CD4-positive, alpha-beta T cell treated with Interferon alpha-2 for 1 hour (primary cell): Measurements from ENCODE around the gene NEURL1.
"Not testable (repeated sequence)": the region's sequence is repeated elsewhere in the genome, so short reads cannot be mapped to it uniquely, and the experiment has no call there.

Experiments
- DNase-seq, 2 donors: peaks; one replicate each; pipeline ENCODE4 v3.0.0-alpha.2; 2020 to 2022

Gene NEURL1

DNA sequence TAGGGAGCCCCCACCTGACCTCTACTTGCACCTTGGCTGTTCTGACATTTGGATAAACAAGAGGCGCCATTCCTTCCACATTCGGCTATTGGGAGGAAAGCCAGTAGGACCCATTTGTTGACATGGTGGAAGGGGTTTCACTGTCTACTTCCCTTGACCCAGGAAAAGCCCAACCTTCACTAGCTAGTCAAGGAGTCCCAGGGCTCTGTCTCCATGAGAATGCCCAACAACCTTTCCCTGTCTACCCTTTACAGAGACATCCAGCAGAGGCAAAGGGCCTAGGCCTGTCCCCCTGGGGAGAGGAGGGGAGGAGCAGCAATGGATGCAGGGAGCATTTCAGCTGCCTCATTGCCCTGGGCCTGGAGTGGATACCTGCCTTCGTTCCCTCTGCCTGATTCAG lies 136.1 kb downstream of the NEURL1 start:
- no peak for DNase-seq

DNA sequence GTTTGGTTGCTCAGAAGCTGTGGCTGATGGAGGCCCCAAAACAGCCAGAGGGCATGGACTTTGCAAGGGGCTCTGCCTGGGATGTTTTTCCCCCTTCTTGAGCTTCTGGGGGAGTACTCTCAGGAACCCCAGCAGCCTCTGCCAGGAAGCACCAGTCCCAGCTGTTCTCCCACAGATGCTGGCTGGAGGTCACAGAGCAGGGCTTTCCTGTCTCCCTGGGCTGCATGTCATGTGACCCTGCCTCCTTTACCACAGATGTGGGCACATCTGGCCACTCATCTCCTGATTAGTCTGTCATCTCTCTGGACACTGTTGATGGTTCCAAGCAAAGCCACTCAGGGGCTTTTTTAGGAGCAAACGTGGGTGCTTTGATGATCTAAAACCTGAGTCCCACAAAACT lies 136.7 kb downstream of the NEURL1 start:
- no peak for DNase-seq

DNA sequence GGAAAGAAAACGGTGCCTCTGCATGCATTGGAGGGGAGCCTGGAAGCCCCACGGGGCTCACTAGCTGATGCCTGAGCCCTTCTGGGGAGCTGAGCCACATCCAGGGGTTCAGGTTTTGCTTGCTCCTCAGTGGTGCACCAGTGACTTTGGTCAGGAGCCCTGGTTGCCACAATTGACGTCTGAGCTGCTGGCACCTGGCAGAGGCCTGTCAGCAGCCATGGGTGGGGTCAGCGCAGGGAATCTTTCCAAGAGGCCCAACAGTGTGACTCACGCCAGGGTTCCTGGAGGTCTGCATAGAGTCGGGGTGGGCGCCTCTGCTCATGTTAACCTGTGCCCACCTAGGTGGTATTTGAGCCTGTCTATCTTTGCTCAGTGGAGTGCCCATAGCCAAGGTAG lies 138.7 kb downstream of the NEURL1 start:
- DNase-seq = no peak

DNA sequence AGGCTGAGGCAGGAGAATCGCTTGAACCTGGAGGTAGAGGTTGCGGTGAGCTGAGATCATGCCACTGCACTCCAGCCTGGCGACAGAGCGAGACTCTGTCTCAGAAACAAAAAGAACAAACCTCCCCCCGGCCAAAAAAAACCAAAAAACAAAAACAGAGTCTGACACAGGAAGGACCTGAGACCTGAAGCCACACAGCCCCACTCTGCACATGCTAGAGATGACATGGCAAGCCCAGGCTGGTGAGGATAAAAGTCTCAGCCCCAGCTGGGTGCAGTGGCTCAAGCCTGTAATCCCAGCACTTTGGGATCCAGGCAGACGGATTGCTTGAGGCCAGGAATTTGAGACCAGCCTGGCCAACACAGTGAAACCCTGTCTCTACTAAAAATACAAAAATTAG lies 139.4 kb downstream of the NEURL1 start:
- not testable (repeated sequence) for DNase-seq

DNA sequence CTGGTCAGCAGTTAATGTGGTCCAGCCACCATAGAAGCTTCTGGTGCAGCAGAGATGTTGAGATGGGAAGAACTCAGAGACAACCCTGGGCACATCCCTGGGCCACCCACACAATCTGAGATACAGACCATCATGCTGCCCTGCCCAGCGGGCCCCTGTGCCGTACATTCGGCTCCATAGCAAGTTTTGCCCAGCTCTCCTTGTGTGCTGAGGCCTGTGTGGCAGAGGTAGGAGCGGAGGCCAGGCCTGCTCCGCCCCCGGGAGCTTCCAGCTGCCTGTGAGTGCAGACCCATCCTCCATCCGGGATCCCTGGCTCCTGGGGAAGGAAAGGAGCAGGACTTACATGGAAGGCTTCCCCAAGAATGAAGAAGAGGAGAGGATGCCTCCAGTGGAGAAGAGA lies 140.3 kb downstream of the NEURL1 start:
- DNase-seq = no peak

DNA sequence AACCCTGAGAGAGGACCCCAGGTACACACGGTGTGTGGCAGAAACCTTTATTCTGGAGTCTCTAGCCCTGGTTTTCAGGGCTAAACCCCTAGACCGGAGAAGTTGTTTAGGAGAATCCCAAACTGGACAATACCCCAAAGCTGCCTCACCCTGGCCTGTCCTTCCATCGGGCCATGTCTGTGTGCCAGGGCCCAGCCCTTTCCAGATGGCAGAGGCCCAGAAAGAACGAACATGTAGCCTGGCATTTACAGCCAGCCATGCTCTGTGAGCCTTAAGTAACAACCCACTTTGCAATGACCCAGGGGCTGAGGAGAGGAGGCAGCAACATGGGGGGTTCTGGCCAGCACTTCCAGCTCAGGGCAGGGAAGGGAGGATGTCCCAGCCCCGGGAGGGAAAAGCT lies 142.1 kb downstream of the NEURL1 start:
- DNase-seq = no peak

DNA sequence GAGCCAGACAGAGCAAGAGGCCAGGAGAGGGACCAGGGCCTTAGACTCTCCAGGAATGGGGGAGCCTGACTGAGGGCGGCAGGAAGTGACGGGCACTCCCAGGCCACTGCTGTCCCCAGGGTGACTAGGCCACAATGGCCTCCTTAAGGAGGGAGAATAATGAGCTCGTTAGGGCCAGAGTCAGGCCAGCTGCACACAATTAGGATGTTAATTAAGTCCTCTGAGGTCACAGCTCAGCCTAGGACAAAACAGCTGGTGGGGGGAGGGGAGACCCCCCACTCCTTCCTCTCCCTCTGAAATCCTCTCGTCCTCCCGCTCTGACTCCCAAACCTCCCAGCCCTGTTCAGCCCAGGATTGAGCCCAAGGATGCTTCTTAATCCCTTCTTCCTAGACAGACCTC lies 143.0 kb downstream of the NEURL1 start:
- no peak for DNase-seq

DNA sequence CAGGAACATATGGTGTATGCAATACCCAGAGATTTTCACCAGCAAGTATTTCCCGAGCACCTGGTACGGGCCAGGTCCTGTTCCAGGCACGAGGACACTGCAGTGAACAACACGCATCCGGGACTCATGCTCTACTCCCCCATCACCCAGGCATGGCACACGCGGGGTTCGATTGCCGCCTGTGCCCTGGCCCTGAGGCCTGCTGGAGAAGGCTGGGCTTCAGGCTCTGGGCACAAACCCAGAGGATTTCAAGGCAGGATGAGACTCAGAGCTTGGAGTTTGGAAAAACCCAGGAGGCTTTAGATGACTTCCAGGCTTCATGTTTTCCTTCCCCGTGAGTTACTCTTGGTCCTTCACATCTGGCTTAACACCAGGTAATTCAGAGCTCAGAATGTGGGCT lies 143.5 kb downstream of the NEURL1 start:
- DNase-seq = no peak

DNA sequence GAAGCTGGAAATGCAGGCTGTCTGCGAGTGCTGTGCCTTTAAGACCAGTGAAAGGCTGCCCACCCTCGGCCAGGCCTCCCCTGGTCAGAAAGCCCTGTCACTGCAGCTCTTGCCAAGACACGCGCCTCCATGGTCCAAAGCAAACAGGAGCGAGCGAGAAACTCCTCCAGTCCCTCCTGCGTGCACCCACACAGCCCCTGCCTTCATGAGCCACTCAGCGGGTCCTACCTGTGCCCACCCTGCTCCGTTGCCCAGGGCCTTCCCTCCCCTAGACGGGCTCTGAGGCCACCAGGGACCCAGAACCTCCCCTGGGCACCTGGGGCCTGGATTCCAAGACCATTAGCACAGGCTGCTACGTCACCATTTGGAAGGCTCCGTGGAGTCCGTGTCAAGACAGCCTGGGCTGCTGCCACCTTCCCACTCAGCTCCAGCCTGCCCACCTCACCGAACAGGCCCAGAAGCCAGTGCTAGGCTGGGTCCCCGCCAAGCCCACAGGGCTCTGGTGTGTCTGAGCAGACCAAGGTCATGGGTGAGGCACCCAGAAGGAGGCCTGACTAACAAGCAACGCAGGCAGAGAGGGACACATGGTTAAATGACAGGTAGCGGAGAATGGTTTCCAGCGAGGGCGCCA lies 144.5 kb downstream of the NEURL1 start:
- DNase-seq = no peak

DNA sequence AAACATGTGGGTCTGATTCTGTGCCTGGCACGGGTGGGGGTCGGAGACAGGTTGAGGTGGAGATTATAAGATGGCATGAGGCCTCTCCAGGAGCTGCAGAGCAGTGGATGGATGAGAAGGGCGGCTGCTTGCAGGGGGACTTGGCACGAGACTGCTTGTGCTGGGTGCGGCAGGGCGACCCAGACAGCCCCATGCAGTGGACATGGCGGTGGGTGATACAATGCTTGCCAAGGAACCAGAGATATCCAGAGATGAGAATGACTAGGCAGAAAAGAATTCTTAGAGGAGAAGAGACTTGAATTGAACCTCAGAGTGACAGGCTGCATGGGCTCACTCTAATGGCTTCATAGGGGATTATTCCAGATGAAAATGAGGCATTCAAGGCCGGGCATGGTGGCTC lies 145.4 kb downstream of the NEURL1 start:
- DNase-seq = no peak

DNA sequence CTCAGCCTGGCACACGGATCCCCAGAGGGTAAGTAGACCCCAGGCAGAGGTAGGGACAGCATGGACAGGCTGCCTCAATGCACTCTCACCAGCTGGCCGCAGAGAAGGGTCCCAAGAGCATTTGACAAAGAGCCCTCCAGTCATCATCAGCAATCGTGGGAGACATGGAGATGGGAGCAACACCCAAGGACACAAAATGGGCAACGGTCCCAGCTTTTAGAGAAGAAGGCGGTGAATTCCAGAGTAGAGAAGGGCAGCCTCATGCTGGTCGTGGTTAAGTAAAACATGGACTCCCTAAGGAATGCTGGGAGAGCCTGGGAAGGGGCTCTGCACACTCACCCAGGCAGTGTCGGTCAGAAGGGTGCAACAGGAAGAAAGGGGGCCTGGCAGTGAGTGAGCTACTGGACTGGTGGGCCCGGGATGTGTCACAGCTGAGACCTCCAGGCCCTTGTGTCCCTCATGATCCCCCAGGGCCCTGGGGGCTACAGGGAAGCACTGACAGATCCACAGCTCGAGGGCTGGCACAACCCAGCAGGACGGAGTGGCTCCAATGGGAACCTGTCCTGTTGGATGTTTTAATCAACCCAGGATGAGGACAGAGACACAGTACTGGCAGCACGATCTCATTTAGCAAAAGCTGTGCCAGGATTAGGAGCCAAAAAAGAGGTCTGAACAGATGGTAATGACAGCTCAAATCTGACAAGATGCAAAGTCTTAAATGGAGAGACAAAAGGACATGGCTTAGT lies 147.1 kb downstream of the NEURL1 start:
- DNase-seq = no peak

DNA sequence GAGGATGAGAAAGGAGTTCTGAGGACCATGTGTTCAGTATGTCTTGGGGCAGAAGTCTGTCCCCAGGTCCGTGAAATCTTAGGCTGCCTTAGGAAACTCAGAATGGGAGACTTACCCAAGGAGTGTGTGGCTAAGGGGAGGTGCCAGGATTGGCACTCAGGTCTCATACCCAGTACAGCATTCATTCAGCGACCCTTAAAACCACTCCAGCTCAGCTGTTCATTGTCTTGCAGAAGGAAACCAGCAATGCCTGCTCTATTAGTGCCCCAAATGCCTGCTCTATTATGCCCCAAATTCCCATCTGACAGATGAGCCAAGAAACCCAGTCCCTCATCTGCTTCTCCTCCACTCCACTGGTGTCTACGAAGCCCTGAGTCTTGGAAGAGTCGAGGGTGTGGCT lies 147.8 kb downstream of the NEURL1 start:
- no peak for DNase-seq
